GM21526 (cell line): ENCODE measurements around the gene CPED1.
"Not testable (repeated sequence)": the region's sequence is repeated elsewhere in the genome, so short reads cannot be mapped to it uniquely, and the experiment has no call there.

ENCODE experiments used
- ATAC-seq: cut with Tn5 transposase; IDR thresholded peaks from one replicate; pipeline ENCODE4 v1.9.1; 2021; ENCODE audit warnings: moderate library complexity; ENCODE audit not compliant: unreplicated experiment, low FRiP score

The CPED1 gene

GRCh38 chr7:121205777-121206176, 217.3 kb downstream of the CPED1 start:
- ATAC-seq: no peak

- ATAC-seq: no peak
These were observed 222.7 kb downstream of the CPED1 start for GRCh38 chr7:121211253-121211652.

GRCh38 chr7:121212036-121212435, 223.5 kb downstream of the CPED1 start:
- no peak for ATAC-seq

- no peak for ATAC-seq
These were observed 226.1 kb downstream of the CPED1 start for GRCh38 chr7:121214657-121215056.

- no peak for ATAC-seq
These were observed 230.5 kb downstream of the CPED1 start for GRCh38 chr7:121219026-121219425.

- not testable (repeated sequence) for ATAC-seq
These were observed 232.6 kb downstream of the CPED1 start for GRCh38 chr7:121221108-121221507.

GRCh38 chr7:121228779-121229178, 240.3 kb downstream of the CPED1 start:
- no peak for ATAC-seq

GRCh38 chr7:121235201-121235600, 246.7 kb downstream of the CPED1 start:
- no peak for ATAC-seq

- no peak for ATAC-seq
These were observed 249.1 kb downstream of the CPED1 start for GRCh38 chr7:121237601-121238000.

GRCh38 chr7:121244120-121244870, 255.8 kb downstream of the CPED1 start:
- no peak for ATAC-seq

GRCh38 chr7:121251367-121251766, 262.9 kb downstream of the CPED1 start:
- not testable (repeated sequence) for ATAC-seq

GRCh38 chr7:121252523-121253235, 264.2 kb downstream of the CPED1 start:
- not testable (repeated sequence) for ATAC-seq

GRCh38 chr7:121259826-121260225, 271.3 kb downstream of the CPED1 start:
- ATAC-seq: no peak

GRCh38 chr7:121261207-121261884, 272.8 kb downstream of the CPED1 start:
- no peak for ATAC-seq

- ATAC-seq: no peak
These were observed 273.7 kb downstream of the CPED1 start for GRCh38 chr7:121262221-121262620.

- no peak for ATAC-seq
These were observed 274.5 kb downstream of the CPED1 start for GRCh38 chr7:121262969-121263368.

GRCh38 chr7:121266307-121266894, 277.9 kb downstream of the CPED1 start:
- no peak for ATAC-seq

GRCh38 chr7:121267612-121268011, 279.1 kb downstream of the CPED1 start:
- no peak for ATAC-seq

GRCh38 chr7:121269798-121270197, 281.3 kb downstream of the CPED1 start:
- no peak for ATAC-seq

- ATAC-seq: no peak
These were observed 282.6 kb downstream of the CPED1 start for GRCh38 chr7:121271098-121271497.

GRCh38 chr7:121271916-121272315, 283.4 kb downstream of the CPED1 start:
- ATAC-seq: no peak
